Measurements from ENCODE around the gene SLC35C1. TPM values are rescaled to one million over a fixed set of nuclear protein-coding genes. Genes with fewer than 3 reads are reported as not detected.
A peak's percentile ranks its signal among the peaks of the same experiment; 100 is the strongest.

The SLC35C1 gene
- total and polyA plus RNA-seq, 3 experiments from 2014 or later, result 17.7 to 22.4 (median 18.1) TPM

DNA sequence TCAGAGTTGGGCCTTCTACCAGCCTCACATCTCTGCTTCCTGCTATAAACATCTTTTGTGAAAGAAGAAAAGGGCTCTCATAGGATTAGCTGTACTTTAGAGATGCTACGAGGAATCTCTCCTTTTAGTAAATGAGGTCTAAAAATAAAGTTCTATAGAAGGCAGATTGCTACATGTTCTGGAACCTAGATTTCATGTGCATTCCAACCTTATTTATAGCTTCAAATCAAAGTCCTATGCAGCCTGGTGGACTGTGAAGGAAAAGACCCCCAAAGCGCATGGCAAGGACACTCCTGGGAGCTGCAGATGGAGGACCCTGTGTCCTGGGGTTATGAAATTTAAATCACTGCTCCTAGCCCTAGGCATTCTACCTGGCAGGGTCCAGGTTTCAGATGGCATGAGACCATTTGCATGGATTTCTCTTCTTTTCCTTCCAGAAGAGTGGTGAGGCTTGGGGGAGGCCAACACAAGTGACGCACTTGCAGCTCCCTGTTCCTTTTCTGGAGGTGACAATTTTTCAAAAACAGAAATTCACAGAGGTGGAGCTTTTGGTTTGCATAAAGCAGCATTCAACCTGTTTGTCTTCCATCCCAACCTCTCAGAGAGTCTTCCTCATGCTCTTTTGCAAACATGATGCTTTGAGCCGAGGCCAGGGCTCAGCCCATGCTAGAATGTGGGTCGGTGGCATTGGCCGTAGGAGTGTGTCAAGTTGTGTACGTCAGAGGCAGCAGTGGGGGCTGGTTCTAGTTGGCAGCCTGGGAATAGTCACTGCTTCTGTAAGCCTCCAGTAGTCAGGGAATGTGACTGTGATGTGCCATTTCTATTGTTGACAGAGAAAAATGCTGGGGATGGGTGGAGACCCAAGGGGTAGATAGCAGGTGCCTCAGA, 48.6 kb downstream of the SLC35C1 start:
- H3K27me3 ChIP-seq (ENCODE audit: insufficient read depth, low read length, poor library complexity, severe bottlenecking), result no peaks in the 10 kb centered on the region
- Mint-ChIP-seq H3K4me3 (no peak overlapping the region), H3K4me1 (peaks cover 27 to 59% (median 29%) of the 10 kb centered on the region in 3 donors), H3K27me3 (no peaks in the 10 kb centered on the region), H3K27ac (no peak overlapping the region), H3K9me3 (no peaks in the 10 kb centered on the region), H3K36me3 (peaks cover 4 to 60% (median 8%) of the 10 kb centered on the region in 3 donors)
- peaks cover 22% of the 10 kb centered on the region for H3K4me1 ChIP-seq (ENCODE audit: insufficient read depth, low read length)
- peaks cover 38% of the 10 kb centered on the region for H3K36me3 ChIP-seq (ENCODE audit: insufficient read depth, low read length)
- no peak overlapping the region for H3K27ac ChIP-seq (ENCODE audit: low read depth, low read length)
- no peaks in the 10 kb centered on the region for H3K9me3 ChIP-seq (ENCODE audit: low read length)
- CTCF ChIA-PET, result interaction anchor here (1.5 kb wide), 1 partner anchor 10 kb away, joined by 5 read pairs; no protein-coding TSS in a partner anchor
- DNase-seq, result no peak
- POLR2A ChIA-PET, result no interaction called here
- no peak overlapping the region for H3K4me3 ChIP-seq (ENCODE audit: low read length)

DNA sequence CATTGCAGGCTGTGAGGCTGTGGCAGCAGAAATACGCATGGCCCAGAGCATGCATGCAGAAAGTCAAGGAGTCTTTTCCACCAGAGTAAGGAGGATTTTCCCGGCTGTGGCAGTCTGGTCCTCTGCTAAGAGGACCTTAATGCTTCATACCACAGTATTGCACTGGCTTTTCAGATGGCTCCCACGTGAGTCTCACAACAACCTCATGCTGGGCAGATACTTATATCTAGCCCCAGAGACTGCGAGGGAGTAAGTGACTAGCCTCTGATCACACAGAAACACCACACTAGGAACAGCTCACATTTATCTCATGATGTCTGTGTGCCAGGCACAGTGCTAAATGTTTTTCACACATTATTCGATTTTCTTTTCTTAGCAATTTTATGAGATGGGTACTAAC, 50.4 kb downstream of the SLC35C1 start:
- Histone ChIP-seq H3K27me3 (ENCODE audit: insufficient read depth, low read length, poor library complexity, severe bottlenecking) (no peaks in the 10 kb centered on the region), H3K4me3 (ENCODE audit: low read length) (no peak overlapping the region), H3K27ac (ENCODE audit: low read depth, low read length) (no peak overlapping the region), H3K9me3 (ENCODE audit: low read length) (no peaks in the 10 kb centered on the region), H3K36me3 (ENCODE audit: insufficient read depth, low read length) (peaks cover 54% of the 10 kb centered on the region), H3K4me1 (ENCODE audit: insufficient read depth, low read length) (peaks cover 9% of the 10 kb centered on the region)
- DNase-seq, result no peak
- H3K36me3 Mint-ChIP-seq, result peaks cover 4 to 70% (median 16%) of the 10 kb centered on the region in 3 donors
- POLR2A ChIA-PET, result interaction anchor here (0.6 kb wide), 1 partner anchor 13 kb away, joined by 3 read pairs; no protein-coding TSS in a partner anchor
- no peak overlapping the region for H3K4me3 Mint-ChIP-seq
- H3K4me1 Mint-ChIP-seq, result peaks cover 14 to 43% (median 14%) of the 10 kb centered on the region in 3 donors
- no peak overlapping the region for H3K27ac Mint-ChIP-seq
- CTCF ChIA-PET, result interaction anchor here (1.1 kb wide), 1 partner anchor 11 kb away, joined by 5 read pairs; no protein-coding TSS in a partner anchor
- no peaks in the 10 kb centered on the region for H3K9me3 Mint-ChIP-seq
- no peaks in the 10 kb centered on the region for H3K27me3 Mint-ChIP-seq

DNA sequence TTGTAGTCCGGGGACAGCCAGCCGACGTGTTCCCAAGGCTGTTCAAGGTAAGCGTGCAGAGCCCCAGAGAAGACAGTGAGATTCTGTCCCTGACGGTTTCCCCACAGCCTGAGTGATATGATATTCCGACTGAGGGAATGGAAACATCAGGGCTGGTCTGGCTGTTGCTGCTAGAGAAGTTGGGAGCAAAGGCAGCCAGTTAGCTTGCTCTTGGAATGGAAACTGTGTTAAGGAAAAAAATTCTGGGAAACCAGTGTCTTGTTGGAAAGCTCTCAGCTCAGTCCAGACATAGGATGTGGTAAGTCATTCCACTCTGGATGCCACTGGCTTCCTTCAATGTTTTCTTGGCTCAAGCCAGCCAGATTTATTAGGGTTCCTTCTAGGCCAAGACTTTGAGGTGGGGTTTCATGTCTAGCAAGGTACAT, 51.1 kb downstream of the SLC35C1 start:
- Mint-ChIP-seq H3K9me3 (no peaks in the 10 kb centered on the region), H3K4me1 (peaks cover 7 to 35% (median 10%) of the 10 kb centered on the region in 3 donors), H3K4me3 (no peak overlapping the region), H3K36me3 (peaks cover 4 to 69% (median 18%) of the 10 kb centered on the region in 3 donors), H3K27ac (no peak overlapping the region), H3K27me3 (no peaks in the 10 kb centered on the region)
- H3K27ac ChIP-seq (ENCODE audit: low read depth, low read length), result no peak overlapping the region
- peaks cover 62% of the 10 kb centered on the region for H3K36me3 ChIP-seq (ENCODE audit: insufficient read depth, low read length)
- H3K27me3 ChIP-seq (ENCODE audit: insufficient read depth, low read length, poor library complexity, severe bottlenecking), result no peaks in the 10 kb centered on the region
- ChIA-PET POLR2A (no interaction called here), CTCF (interaction anchor here (1.1 kb wide), 1 partner anchor 12 kb away, joined by 5 read pairs; no protein-coding TSS in a partner anchor)
- no peak for DNase-seq
- no peaks in the 10 kb centered on the region for H3K9me3 ChIP-seq (ENCODE audit: low read length)
- no peak overlapping the region for H3K4me3 ChIP-seq (ENCODE audit: low read length)
- peaks cover 2% of the 10 kb centered on the region for H3K4me1 ChIP-seq (ENCODE audit: insufficient read depth, low read length)

DNA sequence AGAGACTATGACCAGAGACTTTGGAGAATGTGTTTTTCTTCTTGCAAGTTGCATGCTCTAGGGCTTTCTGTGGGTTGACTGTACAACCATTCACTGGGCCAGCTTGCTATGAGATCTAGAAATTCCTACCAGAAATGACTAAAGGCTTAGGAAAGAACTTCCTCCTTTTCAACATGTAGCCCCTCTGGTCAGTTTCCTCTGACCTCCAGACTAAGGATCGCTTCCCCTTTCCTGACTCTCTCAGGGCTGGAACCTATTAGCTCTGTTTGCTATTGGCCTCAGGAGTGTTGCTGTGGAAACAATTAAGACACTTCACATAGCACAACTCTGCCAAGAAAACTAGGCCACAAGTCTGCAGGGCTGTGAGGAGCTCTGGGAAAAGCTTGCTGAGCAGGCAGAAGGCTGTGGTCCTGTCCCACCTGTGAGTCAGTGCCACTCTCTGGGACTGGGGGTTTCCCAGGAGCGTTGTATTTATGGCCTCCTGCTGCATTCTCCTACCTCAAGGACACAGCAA, 53.1 kb downstream of the SLC35C1 start:
- Mint-ChIP-seq H3K4me1 (peaks cover 0 to 18% (median 6%) of the 10 kb centered on the region in 3 donors), H3K9me3 (no peaks in the 10 kb centered on the region), H3K27me3 (no peaks in the 10 kb centered on the region), H3K4me3 (no peak overlapping the region), H3K36me3 (peaks cover 10 to 82% (median 27%) of the 10 kb centered on the region in 3 donors), H3K27ac (peak overlapping the region in 1 of 8 donors; percentile 62)
- DNase-seq, result no peak
- Histone ChIP-seq H3K4me3 (ENCODE audit: low read length) (no peak overlapping the region), H3K27me3 (ENCODE audit: insufficient read depth, low read length, poor library complexity, severe bottlenecking) (no peaks in the 10 kb centered on the region), H3K36me3 (ENCODE audit: insufficient read depth, low read length) (peaks cover 81% of the 10 kb centered on the region), H3K4me1 (ENCODE audit: insufficient read depth, low read length) (no peaks in the 10 kb centered on the region), H3K9me3 (ENCODE audit: low read length) (no peaks in the 10 kb centered on the region), H3K27ac (ENCODE audit: low read depth, low read length) (no peak overlapping the region)
- ChIA-PET POLR2A (no interaction called here), CTCF (no interaction called here)

DNA sequence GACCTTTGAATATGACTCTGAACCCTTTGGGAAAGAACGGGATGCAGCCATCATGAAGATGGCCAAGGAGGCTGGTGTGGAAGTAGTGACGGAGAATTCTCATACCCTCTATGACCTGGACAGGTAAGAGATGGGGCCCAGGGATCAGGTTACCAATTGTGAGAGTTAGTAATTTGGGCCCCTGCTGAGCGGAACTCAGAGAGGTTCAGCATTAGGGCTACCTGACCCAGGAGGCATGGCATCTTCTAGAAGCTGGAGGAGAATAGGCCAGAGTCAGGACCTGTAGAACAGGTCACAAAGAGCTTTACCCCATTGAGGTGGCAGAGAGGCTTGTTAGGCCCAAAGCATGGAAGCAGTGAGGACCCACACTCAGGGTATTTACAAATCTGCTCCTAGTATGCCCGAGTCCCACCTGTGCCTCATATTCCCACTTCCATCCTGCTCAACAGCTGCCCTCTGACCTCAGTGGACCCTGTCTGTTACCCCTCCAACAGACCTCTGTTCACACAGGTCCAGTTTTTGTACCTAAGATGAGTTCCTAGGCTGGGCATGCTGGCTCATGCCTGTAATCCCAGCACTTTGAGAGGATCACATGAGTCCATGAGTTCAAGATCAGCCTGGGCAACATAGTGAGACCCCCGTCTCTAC, 53.9 kb downstream of the SLC35C1 start:
- no peak overlapping the region for H3K4me3 ChIP-seq (ENCODE audit: low read length)
- Mint-ChIP-seq H3K4me3 (no peak overlapping the region), H3K27ac (peak overlapping the region in 2 of 8 donors; percentile 40 to 62), H3K27me3 (no peaks in the 10 kb centered on the region), H3K9me3 (no peaks in the 10 kb centered on the region), H3K4me1 (peaks cover 0 to 9% (median 6%) of the 10 kb centered on the region in 3 donors), H3K36me3 (peaks cover 13 to 89% (median 29%) of the 10 kb centered on the region in 3 donors)
- CTCF ChIA-PET, result no interaction called here
- no peaks in the 10 kb centered on the region for H3K4me1 ChIP-seq (ENCODE audit: insufficient read depth, low read length)
- H3K36me3 ChIP-seq (ENCODE audit: insufficient read depth, low read length), result peaks cover 84% of the 10 kb centered on the region
- DNase-seq, result no peak
- no peaks in the 10 kb centered on the region for H3K27me3 ChIP-seq (ENCODE audit: insufficient read depth, low read length, poor library complexity, severe bottlenecking)
- POLR2A ChIA-PET, result no interaction called here
- H3K27ac ChIP-seq (ENCODE audit: low read depth, low read length), result no peak overlapping the region
- H3K9me3 ChIP-seq (ENCODE audit: low read length), result no peaks in the 10 kb centered on the region

DNA sequence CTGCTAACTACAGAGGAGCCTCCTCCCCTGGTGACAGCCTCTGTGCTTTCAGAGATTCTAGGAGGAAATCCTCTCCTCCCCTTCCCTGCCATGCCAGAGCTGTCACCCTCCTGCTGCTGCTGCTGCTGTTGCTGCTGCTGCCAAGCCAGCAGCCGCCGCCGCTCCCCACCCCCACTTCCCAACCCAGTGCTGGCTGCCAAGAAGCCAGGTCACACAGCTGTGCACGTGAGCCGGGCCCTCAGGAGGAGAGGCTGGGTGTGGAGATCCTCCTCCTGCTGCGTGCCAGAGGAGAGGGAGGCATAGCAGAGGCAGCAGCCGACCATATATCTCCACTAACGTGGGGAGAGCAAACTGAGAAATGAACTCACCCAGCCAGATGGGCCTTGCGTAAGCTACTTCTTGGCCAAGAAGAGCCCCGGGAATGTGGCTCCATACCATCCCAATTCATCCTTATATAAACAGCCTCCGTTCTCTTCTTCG, 54.8 kb downstream of the SLC35C1 start:
- Mint-ChIP-seq H3K36me3 (peaks cover 13 to 88% (median 29%) of the 10 kb centered on the region in 3 donors), H3K9me3 (no peaks in the 10 kb centered on the region), H3K27me3 (no peaks in the 10 kb centered on the region), H3K4me1 (peaks cover 0 to 6% (median 6%) of the 10 kb centered on the region in 3 donors), H3K4me3 (peak overlapping the region in 1 of 7 donors; percentile 16), H3K27ac (no peak overlapping the region)
- H3K27ac ChIP-seq (ENCODE audit: low read depth, low read length), result no peak overlapping the region
- no peak overlapping the region for H3K4me3 ChIP-seq (ENCODE audit: low read length)
- H3K4me1 ChIP-seq (ENCODE audit: insufficient read depth, low read length), result no peaks in the 10 kb centered on the region
- no peaks in the 10 kb centered on the region for H3K27me3 ChIP-seq (ENCODE audit: insufficient read depth, low read length, poor library complexity, severe bottlenecking)
- H3K36me3 ChIP-seq (ENCODE audit: insufficient read depth, low read length), result peaks cover 86% of the 10 kb centered on the region
- ChIA-PET CTCF (interaction anchor here (1.2 to 2.1 kb wide), 2 partner anchors 13 to 14 kb away, joined by 3 to 5 read pairs; partner anchors contain the start of gene CRY2), POLR2A (no interaction called here)
- H3K9me3 ChIP-seq (ENCODE audit: low read length), result no peaks in the 10 kb centered on the region
- no peak for DNase-seq

DNA sequence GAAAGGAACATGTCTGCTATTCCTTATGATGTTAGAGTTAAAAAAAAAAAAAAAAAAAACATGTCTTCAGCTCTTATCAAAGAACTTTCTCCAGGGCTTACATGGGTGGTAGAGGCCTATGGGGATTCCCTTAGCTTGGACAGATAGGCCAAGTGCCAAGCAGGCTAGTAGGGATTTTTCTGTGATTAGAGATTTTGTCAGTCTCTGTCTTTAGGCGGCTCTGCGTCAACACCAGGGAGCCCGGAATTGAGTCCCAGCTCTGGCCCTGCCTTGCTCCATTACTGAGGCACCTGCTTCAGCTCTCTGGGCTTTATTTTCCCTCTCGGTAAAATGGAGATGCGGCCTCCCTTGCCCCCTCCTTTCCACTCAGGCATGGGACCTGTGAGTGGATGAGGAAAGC, 55.4 kb downstream of the SLC35C1 start:
- Mint-ChIP-seq H3K4me1 (peaks cover 0 to 6% (median 3%) of the 10 kb centered on the region in 3 donors), H3K27ac (peak overlapping the region in 1 of 8 donors; percentile 47), H3K36me3 (peaks cover 13 to 90% (median 34%) of the 10 kb centered on the region in 3 donors), H3K4me3 (no peak overlapping the region), H3K27me3 (no peaks in the 10 kb centered on the region), H3K9me3 (no peaks in the 10 kb centered on the region)
- no peak overlapping the region for H3K4me3 ChIP-seq (ENCODE audit: low read length)
- no peaks in the 10 kb centered on the region for H3K27me3 ChIP-seq (ENCODE audit: insufficient read depth, low read length, poor library complexity, severe bottlenecking)
- ChIA-PET CTCF (interaction anchor here (1.2 to 2.1 kb wide), 2 partner anchors 13 to 14 kb away, joined by 3 to 5 read pairs; partner anchors contain the start of gene CRY2), POLR2A (no interaction called here)
- H3K9me3 ChIP-seq (ENCODE audit: low read length), result no peaks in the 10 kb centered on the region
- no peak for DNase-seq
- H3K4me1 ChIP-seq (ENCODE audit: insufficient read depth, low read length), result no peaks in the 10 kb centered on the region
- H3K36me3 ChIP-seq (ENCODE audit: insufficient read depth, low read length), result peaks cover 84% of the 10 kb centered on the region
- no peak overlapping the region for H3K27ac ChIP-seq (ENCODE audit: low read depth, low read length)

All from CD8-positive, alpha-beta memory T cell (primary cell).